ENCODE data around the gene DENND1B. TPM values are rescaled to one million over a fixed set of nuclear protein-coding genes. Genes with fewer than 3 reads are reported as not detected.

DENND1B gene
- total and polyA plus RNA-seq, 2 of the 8 experiments (the other 6 are each of a cell fraction or from before 2014, with no cell fraction given), result 0.74 to 3.3 TPM

DNA sequence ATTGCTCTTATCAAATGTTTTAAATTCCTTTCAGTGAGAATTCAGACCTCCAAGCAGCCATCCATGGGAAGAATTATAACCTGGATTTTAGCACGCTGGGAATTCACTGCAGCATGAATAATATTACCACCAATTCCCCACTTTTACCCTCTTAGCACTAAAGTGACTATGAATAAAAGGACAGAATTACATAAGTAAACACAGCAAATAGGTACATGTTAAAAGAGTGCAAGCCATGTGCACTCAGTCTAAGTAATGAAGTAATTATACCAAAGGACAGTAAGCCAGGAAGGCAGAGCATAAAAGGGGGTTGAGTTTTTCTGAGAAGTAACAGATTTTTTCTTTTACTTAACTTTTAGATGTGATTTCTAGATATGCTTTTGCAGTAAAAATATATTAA, 176.3 kb downstream of the DENND1B start (continued):
- TF ChIP-seq, protein P1, sequence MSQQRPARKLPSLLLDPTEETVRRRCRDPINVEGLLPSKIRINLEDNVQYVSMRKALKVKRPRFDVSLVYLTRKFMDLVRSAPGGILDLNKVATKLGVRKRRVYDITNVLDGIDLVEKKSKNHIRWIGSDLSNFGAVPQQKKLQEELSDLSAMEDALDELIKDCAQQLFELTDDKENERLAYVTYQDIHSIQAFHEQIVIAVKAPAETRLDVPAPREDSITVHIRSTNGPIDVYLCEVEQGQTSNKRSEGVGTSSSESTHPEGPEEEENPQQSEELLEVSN (IDR thresholded peaks at IDR 0.05), result no peak
- TF ChIP-seq, protein P2, sequence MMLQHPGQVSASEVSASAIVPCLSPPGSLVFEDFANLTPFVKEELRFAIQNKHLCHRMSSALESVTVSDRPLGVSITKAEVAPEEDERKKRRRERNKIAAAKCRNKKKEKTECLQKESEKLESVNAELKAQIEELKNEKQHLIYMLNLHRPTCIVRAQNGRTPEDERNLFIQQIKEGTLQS (IDR thresholded peaks at IDR 0.05; ENCODE audit: insufficient read depth, low read depth, low read length), result no peak

All from H1 (cell line).